ENCODE data around the gene ITSN2.

The ITSN2 gene

DNA sequence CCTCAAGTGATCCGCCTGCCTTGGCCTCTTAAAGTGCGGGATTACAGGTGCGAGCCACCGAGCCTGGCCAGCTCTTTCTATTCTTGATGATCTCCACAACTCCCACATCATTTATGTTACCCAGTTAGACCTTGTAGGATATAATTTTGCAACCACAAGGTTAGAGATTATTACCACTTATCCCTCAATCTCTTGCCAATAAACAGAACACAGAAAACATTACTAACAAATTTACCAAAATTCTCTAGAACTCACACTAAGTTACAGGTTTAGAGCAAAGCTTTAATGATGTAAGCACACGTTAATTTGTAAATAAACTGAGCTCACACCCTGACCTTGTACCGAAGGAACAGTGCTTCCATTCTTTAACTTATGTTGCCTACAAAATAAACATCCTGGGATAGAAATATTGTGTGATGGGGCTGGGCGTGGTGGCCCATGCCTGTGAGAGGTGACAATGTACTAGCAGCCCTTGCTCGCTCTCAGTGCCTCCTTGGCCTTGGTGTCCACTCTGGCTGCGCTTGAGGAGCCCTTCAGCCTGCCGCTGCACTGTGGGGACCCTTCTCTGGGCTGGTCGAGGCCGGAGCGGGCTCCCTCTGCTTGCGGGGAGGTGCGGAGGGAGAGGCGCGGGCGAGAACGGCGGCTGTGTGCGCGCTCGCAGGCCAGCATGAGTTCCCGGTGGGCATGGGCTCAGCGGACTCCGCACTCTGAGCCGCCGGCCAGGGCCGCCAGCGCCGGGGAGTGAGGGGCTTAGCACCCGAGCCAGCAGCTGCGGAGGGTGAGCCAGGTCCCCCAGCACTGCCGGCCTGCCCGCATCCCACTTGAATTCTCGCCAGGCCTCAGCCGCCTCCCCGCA, 42.1 kb upstream of the ITSN2 start:
- no peaks in the 10 kb centered on the region for H3K27me3 ChIP-seq (ENCODE audit: insufficient read depth, low read depth, severe bottlenecking)
- no peak overlapping the region for H3K27ac ChIP-seq
- no peaks in the 10 kb centered on the region for H3K9me3 ChIP-seq (ENCODE audit: severe bottlenecking)
- no peak overlapping the region for H3K4me3 ChIP-seq (ENCODE audit: low read depth, low read length)
- TF ChIP-seq, protein P1, sequence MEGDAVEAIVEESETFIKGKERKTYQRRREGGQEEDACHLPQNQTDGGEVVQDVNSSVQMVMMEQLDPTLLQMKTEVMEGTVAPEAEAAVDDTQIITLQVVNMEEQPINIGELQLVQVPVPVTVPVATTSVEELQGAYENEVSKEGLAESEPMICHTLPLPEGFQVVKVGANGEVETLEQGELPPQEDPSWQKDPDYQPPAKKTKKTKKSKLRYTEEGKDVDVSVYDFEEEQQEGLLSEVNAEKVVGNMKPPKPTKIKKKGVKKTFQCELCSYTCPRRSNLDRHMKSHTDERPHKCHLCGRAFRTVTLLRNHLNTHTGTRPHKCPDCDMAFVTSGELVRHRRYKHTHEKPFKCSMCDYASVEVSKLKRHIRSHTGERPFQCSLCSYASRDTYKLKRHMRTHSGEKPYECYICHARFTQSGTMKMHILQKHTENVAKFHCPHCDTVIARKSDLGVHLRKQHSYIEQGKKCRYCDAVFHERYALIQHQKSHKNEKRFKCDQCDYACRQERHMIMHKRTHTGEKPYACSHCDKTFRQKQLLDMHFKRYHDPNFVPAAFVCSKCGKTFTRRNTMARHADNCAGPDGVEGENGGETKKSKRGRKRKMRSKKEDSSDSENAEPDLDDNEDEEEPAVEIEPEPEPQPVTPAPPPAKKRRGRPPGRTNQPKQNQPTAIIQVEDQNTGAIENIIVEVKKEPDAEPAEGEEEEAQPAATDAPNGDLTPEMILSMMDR (IDR thresholded peaks at IDR 0.05; ENCODE audit: low read depth, low read length), result no peak
- DNase-seq, result no peak
- H3K36me3 ChIP-seq, result no peaks in the 10 kb centered on the region

DNA sequence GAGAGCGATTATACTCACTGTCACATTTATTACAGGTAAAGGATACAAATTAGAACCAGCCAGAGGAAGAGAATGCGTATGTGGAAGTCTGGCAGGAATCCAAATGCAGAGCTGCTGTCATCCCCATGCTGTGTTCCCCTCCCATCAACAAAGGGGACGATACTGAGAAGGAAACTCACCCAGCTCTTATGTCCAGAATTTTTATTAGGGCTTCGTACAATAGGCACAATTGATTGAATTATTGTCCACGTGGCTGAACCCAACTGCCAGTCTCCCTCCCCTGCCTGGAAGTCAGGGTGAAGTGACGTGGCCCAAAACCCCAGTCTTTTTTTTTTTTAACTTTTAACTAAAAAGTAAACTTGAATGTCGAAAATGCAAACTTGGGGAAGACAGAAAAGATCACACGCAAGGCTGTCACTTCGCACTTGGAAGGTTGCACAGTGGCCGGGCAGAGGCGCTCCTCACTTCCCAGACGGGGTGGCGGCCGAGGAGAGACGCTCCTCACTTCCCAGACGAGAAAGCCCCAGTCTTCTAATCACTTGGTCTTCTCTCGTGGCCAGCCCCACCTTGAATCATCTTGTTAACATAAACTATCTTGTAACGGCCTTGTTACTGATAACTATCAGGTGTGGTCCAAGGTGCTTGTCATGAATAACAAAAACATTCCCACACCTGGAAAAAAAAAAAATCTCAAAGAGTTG, 40.0 kb upstream of the ITSN2 start:
- Histone ChIP-seq H3K4me3 (ENCODE audit: low read depth, low read length) (no peak overlapping the region), H3K9me3 (ENCODE audit: severe bottlenecking) (no peaks in the 10 kb centered on the region), H3K36me3 (no peaks in the 10 kb centered on the region), H3K27me3 (ENCODE audit: insufficient read depth, low read depth, severe bottlenecking) (no peaks in the 10 kb centered on the region), H3K27ac (no peak overlapping the region)
- TF ChIP-seq, protein P1 (IDR thresholded peaks at IDR 0.05; ENCODE audit: low read depth, low read length), result no peak
- DNase-seq, result no peak

DNA sequence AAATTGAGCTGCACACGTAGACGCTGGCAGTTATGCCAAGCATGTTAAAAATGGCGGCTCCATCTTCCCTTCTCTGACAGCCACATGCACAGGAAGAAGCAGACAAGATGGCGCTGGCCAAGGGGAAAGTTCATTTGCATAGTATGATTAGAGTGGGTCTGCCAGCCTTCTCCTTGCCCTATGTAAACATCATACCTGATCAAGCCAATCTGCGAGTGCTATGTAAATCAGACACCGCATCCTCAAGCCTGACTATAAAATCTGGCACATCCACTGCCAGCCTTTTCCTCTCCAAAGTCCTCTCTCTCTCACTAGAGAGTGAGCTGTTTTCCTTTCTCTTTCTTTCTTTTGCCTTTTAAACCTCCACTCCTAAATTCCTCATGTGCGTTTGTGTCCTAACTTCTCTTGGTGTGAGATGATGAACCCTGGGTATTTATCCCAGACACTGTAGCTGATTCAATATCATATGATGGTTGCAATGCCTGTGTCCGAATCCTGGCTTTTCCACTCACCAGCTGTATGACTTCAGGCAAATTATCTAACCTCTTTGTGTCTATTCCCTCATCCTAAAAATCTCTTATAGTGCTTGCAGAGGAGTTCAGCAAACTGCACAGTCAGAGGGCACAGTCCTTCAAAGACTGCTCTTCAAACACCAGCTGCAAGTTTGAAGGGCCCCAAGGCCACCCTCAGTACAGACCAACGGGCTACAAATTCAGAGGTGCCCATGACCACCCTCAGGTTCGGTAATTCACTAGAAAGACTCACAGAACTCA, 39.3 kb upstream of the ITSN2 start:
- no peak overlapping the region for H3K27ac ChIP-seq
- TF ChIP-seq, protein P1 (IDR thresholded peaks at IDR 0.05; ENCODE audit: low read depth, low read length), result no peak

DNA sequence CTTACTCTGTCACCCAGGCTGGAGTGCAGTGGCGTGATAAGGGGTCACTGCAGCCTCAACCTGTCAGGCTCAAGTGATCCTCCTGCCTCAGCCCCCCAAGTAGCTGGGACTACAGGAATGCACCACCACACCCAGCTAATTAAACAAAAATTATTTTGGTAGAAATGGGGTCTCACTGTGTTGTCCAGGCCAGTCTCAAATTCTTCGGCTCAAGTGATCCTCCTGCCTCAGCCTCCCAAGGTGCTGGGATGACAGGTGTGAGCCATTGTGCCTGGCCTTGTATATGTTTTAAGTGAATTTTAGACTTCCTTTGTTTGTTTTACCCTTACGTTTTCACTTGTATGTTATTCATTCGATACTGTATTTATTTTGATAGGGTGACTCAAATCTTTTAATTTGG, 34.7 kb upstream of the ITSN2 start:
- TF ChIP-seq, protein P1 (IDR thresholded peaks at IDR 0.05; ENCODE audit: low read depth, low read length), result no peak
- no peaks in the 10 kb centered on the region for H3K36me3 ChIP-seq
- H3K9me3 ChIP-seq (ENCODE audit: severe bottlenecking), result no peaks in the 10 kb centered on the region
- no peak overlapping the region for H3K27ac ChIP-seq
- no peak overlapping the region for H3K4me3 ChIP-seq (ENCODE audit: low read depth, low read length)
- no peak for DNase-seq
- H3K27me3 ChIP-seq (ENCODE audit: insufficient read depth, low read depth, severe bottlenecking), result no peaks in the 10 kb centered on the region

More for the DNA sequence above, 39.3 kb upstream of the ITSN2 start:
- H3K27me3 ChIP-seq (ENCODE audit: insufficient read depth, low read depth, severe bottlenecking), result no peaks in the 10 kb centered on the region
- no peaks in the 10 kb centered on the region for H3K36me3 ChIP-seq
- no peak overlapping the region for H3K4me3 ChIP-seq (ENCODE audit: low read depth, low read length)
- no peaks in the 10 kb centered on the region for H3K9me3 ChIP-seq (ENCODE audit: severe bottlenecking)
- DNase-seq, result no peak

DNA sequence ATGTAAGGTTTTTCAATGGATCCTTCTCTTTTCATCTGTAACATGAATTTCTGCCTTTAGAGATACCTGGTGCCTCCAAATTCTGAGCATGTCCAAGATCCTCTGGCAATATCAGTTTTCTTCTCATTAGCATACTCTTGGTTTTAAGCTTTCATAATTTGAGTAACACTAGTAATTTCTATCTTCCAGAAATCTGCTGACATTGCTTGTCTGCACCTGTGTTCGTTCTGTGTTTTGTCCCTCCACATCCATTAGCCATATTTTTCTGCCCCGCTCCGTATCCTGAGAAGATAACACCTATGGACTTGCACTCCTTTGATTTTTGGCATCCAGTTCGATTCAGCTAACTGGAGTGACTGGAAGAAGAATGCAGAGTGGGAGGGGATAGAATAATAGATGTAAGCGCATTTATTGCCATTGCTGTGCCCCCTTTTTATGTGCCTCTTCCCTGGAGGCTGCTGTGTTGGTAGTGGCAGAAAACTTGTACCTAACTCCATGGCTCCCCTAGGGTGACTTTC, 32.3 kb upstream of the ITSN2 start:
- TF ChIP-seq, protein P1 (IDR thresholded peaks at IDR 0.05; ENCODE audit: low read depth, low read length), result no peak
- H3K9me3 ChIP-seq (ENCODE audit: severe bottlenecking), result no peaks in the 10 kb centered on the region
- H3K27ac ChIP-seq, result no peak overlapping the region
- H3K4me3 ChIP-seq (ENCODE audit: low read depth, low read length), result no peak overlapping the region
- no peak for DNase-seq
- no peaks in the 10 kb centered on the region for H3K27me3 ChIP-seq (ENCODE audit: insufficient read depth, low read depth, severe bottlenecking)
- no peaks in the 10 kb centered on the region for H3K36me3 ChIP-seq

Data from WERI-Rb-1 (cell line).